ENCODE measurements around the gene ZBTB7B. TPM values are rescaled to one million over a fixed set of nuclear protein-coding genes. Genes with fewer than 3 reads are reported as not detected.

Gene ZBTB7B
- total and polyA plus RNA-seq, 9 of the 15 experiments (the other 6 are each of a cell fraction or from before 2014, with no cell fraction given), result 0.04 to 46.5 (median 15.2) TPM

- TF ChIP-seq JUND (IDR thresholded peaks at IDR 0.05; ENCODE audit: borderline replicate concordance, low read depth, low read length) (0 out of 2 replicates have a peak, but pooled peaks have one; percentile 2), JUND (tag; IDR thresholded peaks at IDR 0.05; ENCODE audit: borderline replicate concordance, low read depth, low read length) (no peak), TRIM24 (IDR thresholded peaks at IDR 0.05) (no peak), SETDB1 (IDR thresholded peaks at IDR 0.05; ENCODE audit: low read length) (no peak), TAF15 (IDR thresholded peaks at IDR 0.05; ENCODE audit: low read depth, low read length) (no peak), JUN (IDR thresholded peaks at IDR 0.05; ENCODE audit: borderline replicate concordance, low read depth, low read length) (no peak), JUN (CRISPR knock-in tag; IDR thresholded peaks at IDR 0.05; ENCODE audit: borderline replicate concordance) (no peak), GABPA (tag; conservative IDR thresholded peaks at IDR 0.05; ENCODE audit: low read depth) (peak; percentile 38; the same call in 1 of the 2 replicates), SIN3A (IDR thresholded peaks at IDR 0.05; ENCODE audit: borderline replicate concordance in 2 of 2, control insufficient read depth in 1 of 2, low read depth in 2 of 2, low read length in 2 of 2) (0 out of 4 replicates have a peak, but pooled peaks of 1 of the 2 experiments have one; percentile 10), PCBP2 (IDR thresholded peaks at IDR 0.05; ENCODE audit: low read depth, low read length, poor library complexity, severe bottlenecking) (no peak), ARID2 (IDR thresholded peaks at IDR 0.05) (no peak), HNRNPUL1 (IDR thresholded peaks at IDR 0.05; ENCODE audit: low read length) (no peak), ZNF175 (CRISPR knock-in tag; IDR thresholded peaks at IDR 0.05; ENCODE audit: low read depth) (peak; percentile 75; the same call in 1 of the 2 replicates), STAT5A (IDR thresholded peaks at IDR 0.05; ENCODE audit: borderline replicate concordance, low read length) (no peak), FOXK2 (conservative IDR thresholded peaks at IDR 0.05 in 1 of 2, IDR thresholded peaks at IDR 0.05 in 1 of 2; ENCODE audit: low read depth in 2 of 2) (no peak), KAT7 (CRISPR knock-in tag; IDR thresholded peaks at IDR 0.05; ENCODE audit: borderline replicate concordance) (no peak), NFYB (IDR thresholded peaks at IDR 0.05; ENCODE audit: extremely low read depth, insufficient read length) (peak; percentile 18), E2F6 (IDR thresholded peaks at IDR 0.05; ENCODE audit: borderline replicate concordance in 1 of 2, extremely low read depth in 1 of 2, insufficient read depth in 1 of 2, insufficient read length in 1 of 2, low read depth in 1 of 2, low read length in 1 of 2, poor library complexity in 1 of 2, severe bottlenecking in 1 of 2) (peak in 1 of 2 experiments; percentile 23), ZC3H11A (IDR thresholded peaks at IDR 0.05; ENCODE audit: low read depth, low read length) (no peak), ZNF24 (IDR thresholded peaks at IDR 0.05) (no peak), HNRNPK (IDR thresholded peaks at IDR 0.05; ENCODE audit: low read depth, low read length, poor library complexity, severe bottlenecking) (no peak), ZNF584 (CRISPR knock-in tag; IDR thresholded peaks at IDR 0.05; ENCODE audit: low read depth) (peak; percentile 79)
- TF ChIP-seq, protein P1, sequence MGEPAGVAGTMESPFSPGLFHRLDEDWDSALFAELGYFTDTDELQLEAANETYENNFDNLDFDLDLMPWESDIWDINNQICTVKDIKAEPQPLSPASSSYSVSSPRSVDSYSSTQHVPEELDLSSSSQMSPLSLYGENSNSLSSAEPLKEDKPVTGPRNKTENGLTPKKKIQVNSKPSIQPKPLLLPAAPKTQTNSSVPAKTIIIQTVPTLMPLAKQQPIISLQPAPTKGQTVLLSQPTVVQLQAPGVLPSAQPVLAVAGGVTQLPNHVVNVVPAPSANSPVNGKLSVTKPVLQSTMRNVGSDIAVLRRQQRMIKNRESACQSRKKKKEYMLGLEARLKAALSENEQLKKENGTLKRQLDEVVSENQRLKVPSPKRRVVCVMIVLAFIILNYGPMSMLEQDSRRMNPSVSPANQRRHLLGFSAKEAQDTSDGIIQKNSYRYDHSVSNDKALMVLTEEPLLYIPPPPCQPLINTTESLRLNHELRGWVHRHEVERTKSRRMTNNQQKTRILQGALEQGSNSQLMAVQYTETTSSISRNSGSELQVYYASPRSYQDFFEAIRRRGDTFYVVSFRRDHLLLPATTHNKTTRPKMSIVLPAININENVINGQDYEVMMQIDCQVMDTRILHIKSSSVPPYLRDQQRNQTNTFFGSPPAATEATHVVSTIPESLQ (CRISPR knock-in tag; IDR thresholded peaks at IDR 0.05), result no peak
- TF ChIP-seq, protein P2, sequence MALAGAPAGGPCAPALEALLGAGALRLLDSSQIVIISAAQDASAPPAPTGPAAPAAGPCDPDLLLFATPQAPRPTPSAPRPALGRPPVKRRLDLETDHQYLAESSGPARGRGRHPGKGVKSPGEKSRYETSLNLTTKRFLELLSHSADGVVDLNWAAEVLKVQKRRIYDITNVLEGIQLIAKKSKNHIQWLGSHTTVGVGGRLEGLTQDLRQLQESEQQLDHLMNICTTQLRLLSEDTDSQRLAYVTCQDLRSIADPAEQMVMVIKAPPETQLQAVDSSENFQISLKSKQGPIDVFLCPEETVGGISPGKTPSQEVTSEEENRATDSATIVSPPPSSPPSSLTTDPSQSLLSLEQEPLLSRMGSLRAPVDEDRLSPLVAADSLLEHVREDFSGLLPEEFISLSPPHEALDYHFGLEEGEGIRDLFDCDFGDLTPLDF (CRISPR knock-in tag; IDR thresholded peaks at IDR 0.05), result no peak; the same call in 1 of the 2 replicates
Observed at GRCh38 chr1:155063550-155064110, 61.0 kb downstream of the ZBTB7B start, which contains the start of gene EFNA4 (continued).

Measured in K562 (cell line).